Mucosa of descending colon (tissue), 3 donors: ENCODE results near the gene SLC25A22. TPM values are rescaled to one million over a fixed set of nuclear protein-coding genes. Genes with fewer than 3 reads are reported as not detected.

Source experiments
- ATAC-seq: fragments of 200-7000 bp; cut with Tn5 transposase; one replicate; pipeline ENCODE4 v1.9.1; 2020; ENCODE audit warnings: mild to moderate bottlenecking, moderate library complexity
- DNase-seq, 3 donors: peaks; one replicate each; pipeline ENCODE4 v3.0.0-alpha.2; 2020
- H3K36me3 ChIP-seq: fragments of 200-600 bp; one replicate; pipeline ENCODE4 v1.8.0; 2021; ENCODE audit warnings: low read depth, mild to moderate bottlenecking
- H3K4me1 ChIP-seq: fragments of 200-600 bp; one replicate; pipeline ENCODE4 v1.8.0; 2021; ENCODE audit warnings: low read depth, mild to moderate bottlenecking
- H3K4me3 ChIP-seq: fragments of 200-600 bp; one replicate; pipeline ENCODE4 v1.8.0; 2021; ENCODE audit warnings: mild to moderate bottlenecking
- H3K9me3 ChIP-seq: fragments of 200-600 bp; one replicate; pipeline ENCODE4 v1.8.0; 2021; ENCODE audit warnings: mild to moderate bottlenecking
- intact Hi-C, 2 donors: fragments of 100-400 bp; cut with DNase I in 1 of 2; cut with micrococcal nuclease in 1 of 2; formaldehyde crosslinking; loops; one replicate each; pipeline versions ENCODE4 v1.11.0 to v1.11.1; 2022; cut with DNase I, micrococcal nuclease
- total RNA-seq, 3 donors: library from RNA; stranded (reverse); fragmentation: NEBNext Ultra II Directional in 2 of 3; extraction: Animal tissue kit (Norgen Biotek cat#: 25700) in 2 of 3; gene quantifications; one replicate each; pipeline versions ENCODE4 v1.2.1 to v1.2.4, GENCODE V29; 2021 to 2023
- TF ChIP-seq, protein P1 (sequence below): fragments of 200-600 bp; IDR thresholded peaks from one replicate; pipeline ENCODE4 v1.8.0; 2022; ENCODE audit warnings: antibody characterized with exemption, mild to moderate bottlenecking
- donor health status: DM: no; HTN: no; CAD: no; lungs with moderate emphysema.
- donor health status: DM: no; HTN: no; CAD: no.
- donor health status: DM: no; HTN: yes; CAD: no.

Gene SLC25A22
- total RNA-seq, 3 donors from 2014 or later: 11.6 to 18.6 (median 14.4) TPM

- ATAC-seq: peak; percentile 1
These were observed 10.6 kb upstream of the SLC25A22 start for GRCh38 chr11:808427-809286.

DNA sequence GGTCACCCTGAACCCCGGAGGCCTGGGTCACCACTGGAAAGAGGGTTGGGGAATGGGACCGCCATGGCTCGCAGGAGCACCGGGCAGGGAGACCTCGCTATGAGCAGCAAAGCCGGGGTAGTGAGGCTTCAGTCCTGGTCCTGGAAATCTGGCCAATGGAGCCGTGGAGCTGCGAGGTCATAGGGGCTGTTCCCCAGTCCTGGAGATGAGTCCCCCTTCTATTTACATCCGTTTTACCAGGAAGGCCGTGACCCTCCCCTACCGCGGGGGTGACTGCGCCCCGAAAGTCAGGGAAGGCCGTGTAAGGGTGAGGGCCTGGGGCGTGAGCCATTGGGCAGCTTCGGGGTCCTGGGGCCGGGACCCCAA is 6.5 kb upstream of the SLC25A22 start:
- H3K36me3 ChIP-seq: no peaks in the 10 kb centered on the region
- DNase-seq: peak in 1 of 3 donors; percentile 63
- no peak for ATAC-seq
- H3K4me3 ChIP-seq: no peak overlapping the region
- intact Hi-C loops: no loop called here
- TF ChIP-seq, protein P1, sequence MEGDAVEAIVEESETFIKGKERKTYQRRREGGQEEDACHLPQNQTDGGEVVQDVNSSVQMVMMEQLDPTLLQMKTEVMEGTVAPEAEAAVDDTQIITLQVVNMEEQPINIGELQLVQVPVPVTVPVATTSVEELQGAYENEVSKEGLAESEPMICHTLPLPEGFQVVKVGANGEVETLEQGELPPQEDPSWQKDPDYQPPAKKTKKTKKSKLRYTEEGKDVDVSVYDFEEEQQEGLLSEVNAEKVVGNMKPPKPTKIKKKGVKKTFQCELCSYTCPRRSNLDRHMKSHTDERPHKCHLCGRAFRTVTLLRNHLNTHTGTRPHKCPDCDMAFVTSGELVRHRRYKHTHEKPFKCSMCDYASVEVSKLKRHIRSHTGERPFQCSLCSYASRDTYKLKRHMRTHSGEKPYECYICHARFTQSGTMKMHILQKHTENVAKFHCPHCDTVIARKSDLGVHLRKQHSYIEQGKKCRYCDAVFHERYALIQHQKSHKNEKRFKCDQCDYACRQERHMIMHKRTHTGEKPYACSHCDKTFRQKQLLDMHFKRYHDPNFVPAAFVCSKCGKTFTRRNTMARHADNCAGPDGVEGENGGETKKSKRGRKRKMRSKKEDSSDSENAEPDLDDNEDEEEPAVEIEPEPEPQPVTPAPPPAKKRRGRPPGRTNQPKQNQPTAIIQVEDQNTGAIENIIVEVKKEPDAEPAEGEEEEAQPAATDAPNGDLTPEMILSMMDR: no peak
- peaks cover 26% of the 10 kb centered on the region for H3K4me1 ChIP-seq
- H3K9me3 ChIP-seq: no peaks in the 10 kb centered on the region

More at GRCh38 chr11:808427-809286, 10.6 kb upstream of the SLC25A22 start:
- peaks cover 40% of the 10 kb centered on the region for H3K4me1 ChIP-seq
- DNase-seq: peak in 1 of 3 donors; percentile 53
- TF ChIP-seq, protein P1: no peak
- H3K9me3 ChIP-seq: no peaks in the 10 kb centered on the region
- H3K36me3 ChIP-seq: no peaks in the 10 kb centered on the region
- peak overlapping the region; percentile 78 for H3K4me3 ChIP-seq
- intact Hi-C loops: no loop called here

DNA sequence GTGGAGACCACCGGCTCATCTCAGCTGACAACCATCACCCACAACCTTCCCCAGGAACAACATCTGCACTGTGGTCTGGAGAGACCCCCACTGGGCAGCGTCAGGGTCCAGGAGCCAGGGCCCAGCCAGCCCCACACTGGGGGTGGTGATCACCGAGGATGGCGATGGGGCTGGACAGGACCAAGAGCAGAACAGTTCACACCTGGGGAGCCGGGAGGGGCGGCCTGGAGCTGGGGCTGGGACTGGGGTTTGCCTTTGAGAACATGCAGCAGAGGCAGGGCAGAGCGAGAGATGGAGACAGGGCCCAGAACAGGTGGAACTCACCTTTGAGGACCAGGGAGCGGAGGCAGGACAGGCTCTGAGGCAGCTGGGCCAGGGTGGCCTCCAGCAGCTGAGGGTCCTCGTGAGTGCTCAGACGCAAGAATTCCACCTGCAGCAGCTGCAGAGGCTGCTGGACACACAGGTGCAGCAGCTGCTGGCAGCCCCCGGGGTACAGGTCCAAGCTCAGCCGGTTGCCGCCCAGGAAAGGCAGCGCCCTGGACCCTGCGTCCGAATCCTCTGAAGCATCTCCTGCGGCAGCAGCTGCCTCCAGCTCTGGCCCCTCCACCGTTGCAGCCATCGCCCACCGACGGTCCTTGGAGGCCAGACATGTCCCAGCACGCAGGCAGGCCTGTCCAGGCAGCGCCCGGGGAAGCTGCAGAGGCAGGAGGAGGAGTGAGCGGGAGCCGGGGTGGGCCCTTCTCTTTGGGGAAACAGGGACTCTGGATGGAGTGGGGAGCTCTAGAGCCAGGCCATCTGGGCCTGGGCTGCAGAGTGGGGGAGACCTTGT is 5.9 kb upstream of the SLC25A22 start:
- TF ChIP-seq, protein P1: no peak
- intact Hi-C loops: no loop called here
- H3K4me1 ChIP-seq: peaks cover 26% of the 10 kb centered on the region
- no peak for ATAC-seq
- H3K36me3 ChIP-seq: no peaks in the 10 kb centered on the region
- DNase-seq: peak in 2 of 3 donors; percentile 51 to 68
- no peak overlapping the region for H3K4me3 ChIP-seq
- no peaks in the 10 kb centered on the region for H3K9me3 ChIP-seq

GRCh38 chr11:803467-803742 is 5.3 kb upstream of the SLC25A22 start:
- no peak for DNase-seq
- Histone ChIP-seq H3K4me1 (peaks cover 25% of the 10 kb centered on the region), H3K4me3 (no peak overlapping the region), H3K36me3 (no peaks in the 10 kb centered on the region), H3K9me3 (no peaks in the 10 kb centered on the region)
- intact Hi-C loops: no loop called here
- ATAC-seq: no peak
- TF ChIP-seq, protein P1: no peak

DNA sequence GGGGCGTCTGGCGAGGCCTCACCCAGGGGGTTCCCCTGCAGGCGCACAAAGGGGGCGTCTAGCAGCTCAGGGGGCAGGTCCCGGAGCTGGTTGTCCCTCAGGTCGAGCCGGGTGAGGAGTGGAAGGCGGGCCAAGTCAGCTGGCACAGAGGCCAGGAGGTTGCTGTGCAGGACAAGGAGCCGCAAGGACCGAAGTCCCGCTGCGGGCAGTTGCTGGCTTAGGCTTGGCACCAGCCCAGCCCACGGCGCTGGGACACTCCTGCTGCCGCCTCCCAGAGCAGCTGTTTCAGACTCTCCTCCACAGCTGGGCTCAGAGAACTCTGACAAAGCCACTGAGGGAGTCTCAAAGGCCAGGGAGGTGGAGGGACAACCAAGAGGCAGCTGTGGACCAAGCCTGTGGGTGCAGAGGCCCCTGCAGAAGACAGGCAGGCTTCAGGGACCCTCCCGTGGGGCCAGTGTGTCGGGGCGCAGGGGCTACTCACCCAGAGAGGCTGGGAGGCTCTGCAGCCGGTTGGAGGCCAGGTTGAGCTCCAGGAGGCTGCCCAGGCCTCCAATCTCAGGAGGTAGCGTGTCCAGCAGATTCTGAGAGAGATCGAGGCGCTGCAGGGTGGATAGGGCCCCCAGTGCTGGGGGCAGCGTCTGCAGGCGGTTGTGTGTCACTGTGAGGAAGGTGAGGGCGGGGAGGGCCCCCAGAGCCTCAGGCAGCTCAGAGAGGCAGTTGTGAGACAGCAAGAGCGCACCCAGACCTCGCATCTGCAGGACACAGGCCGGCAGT is 4.8 kb upstream of the SLC25A22 start:
- intact Hi-C loops: no loop called here
- Histone ChIP-seq H3K9me3 (no peaks in the 10 kb centered on the region), H3K36me3 (no peaks in the 10 kb centered on the region), H3K4me3 (no peak overlapping the region), H3K4me1 (peaks cover 22% of the 10 kb centered on the region)
- DNase-seq: no peak
- TF ChIP-seq, protein P1: no peak
- no peak for ATAC-seq
